Ascending aorta (tissue), 2 donors: ENCODE data around the gene GUCY1A2. TPM values are rescaled to one million over a fixed set of nuclear protein-coding genes. Genes with fewer than 3 reads are reported as not detected.

Experiments used
- DNase-seq, 2 donors: peaks; one replicate each; pipeline ENCODE4 v3.0.0-alpha.2; 2019; ENCODE audit warnings: low spot score in 2 of 2
- H3K27ac ChIP-seq, 2 donors: fragments of 200-600 bp; sonication (generic); one replicate each; pipeline ENCODE4 v1.5.1; 2016 to 2017; ENCODE audit warnings: mild to moderate bottlenecking in 1 of 2
- H3K27me3 ChIP-seq: fragments of 200-600 bp; sonication (generic); one replicate; pipeline ENCODE4 v1.5.1; 2017
- H3K36me3 ChIP-seq, 2 donors: fragments of 200-600 bp; sonication (generic); one replicate each; pipeline ENCODE4 v1.5.1; 2016
- H3K4me1 ChIP-seq, 2 donors: fragments of 200-600 bp; sonication (generic); one replicate each; pipeline ENCODE4 v1.5.1; 2016 to 2017; ENCODE audit warnings: mild to moderate bottlenecking in 1 of 2
- H3K4me3 ChIP-seq, 2 donors: fragments of 200-600 bp; sonication (generic); one replicate each; pipeline ENCODE4 v1.5.1; 2016 to 2017; ENCODE audit warnings: mild to moderate bottlenecking in 1 of 2
- H3K9me3 ChIP-seq, 2 donors: fragments of 200-600 bp; sonication (generic); one replicate each; pipeline ENCODE4 v1.5.1; 2016
- CTCF ChIP-seq, 3 experiments: fragments of 200-600 bp in 2 of 3; fragments of 450-650 bp in 1 of 3; sonication (generic) in 2 of 3; IDR thresholded peaks; one replicate each; pipeline ENCODE4 v1.5.1; 2016 to 2019; ENCODE audit warnings: antibody characterized with exemption in 3 of 3, mild to moderate bottlenecking in 1 of 3, moderate library complexity in 1 of 3
- intact Hi-C: fragments of 100-400 bp; cut with DNase I; formaldehyde crosslinking; loops from one replicate; pipeline ENCODE4 v1.15.1; 2023
- total RNA-seq: library from RNA; depleted of rRNA; stranded (reverse); fragments of >200 nt; gene quantifications from one replicate; pipeline ENCODE4 v1.1.0, GENCODE V29; 2016

Gene GUCY1A2
- total RNA-seq, 1 donor from 2014 or later: 5.6 TPM

- H3K4me1 ChIP-seq: no peaks in the 10 kb centered on the region
- H3K4me3 ChIP-seq: no peak overlapping the region
- no peaks in the 10 kb centered on the region for H3K36me3 ChIP-seq
- H3K27ac ChIP-seq: no peak overlapping the region
- DNase-seq: no peak
- no peak for TF ChIP-seq CTCF (IDR thresholded peaks at IDR 0.05)
- intact Hi-C loops: no loop called here
- H3K27me3 ChIP-seq: no peaks in the 10 kb centered on the region
- H3K9me3 ChIP-seq: peaks cover 0 to 4% of the 10 kb centered on the region in 2 donors
These were observed 375.9 kb downstream of the GUCY1A2 start for GRCh38 chr11:106642331-106642730.

- H3K4me3 ChIP-seq: no peak overlapping the region
- H3K4me1 ChIP-seq: no peaks in the 10 kb centered on the region
- no peak for TF ChIP-seq CTCF (IDR thresholded peaks at IDR 0.05)
- H3K27ac ChIP-seq: no peak overlapping the region
- H3K9me3 ChIP-seq: no peaks in the 10 kb centered on the region
- no peak for DNase-seq
- intact Hi-C loops: no loop called here
- H3K27me3 ChIP-seq: no peaks in the 10 kb centered on the region
- no peaks in the 10 kb centered on the region for H3K36me3 ChIP-seq
These were observed 386.0 kb downstream of the GUCY1A2 start for GRCh38 chr11:106632283-106632682.

GRCh38 chr11:106627694-106628093 lies 390.6 kb downstream of the GUCY1A2 start:
- intact Hi-C loops: no loop called here

GRCh38 chr11:106625566-106625965 lies 392.7 kb downstream of the GUCY1A2 start:
- no peak for DNase-seq
- H3K27me3 ChIP-seq: no peaks in the 10 kb centered on the region
- intact Hi-C loops: no loop called here
- no peak for TF ChIP-seq CTCF (IDR thresholded peaks at IDR 0.05)
- H3K4me1 ChIP-seq: no peaks in the 10 kb centered on the region
- H3K27ac ChIP-seq: no peak overlapping the region
- H3K4me3 ChIP-seq: no peak overlapping the region
- no peaks in the 10 kb centered on the region for H3K36me3 ChIP-seq
- H3K9me3 ChIP-seq: no peaks in the 10 kb centered on the region

More at GRCh38 chr11:106627694-106628093, 390.6 kb downstream of the GUCY1A2 start:
- no peaks in the 10 kb centered on the region for H3K9me3 ChIP-seq
- H3K27me3 ChIP-seq: no peaks in the 10 kb centered on the region
- TF ChIP-seq CTCF (IDR thresholded peaks at IDR 0.05): no peak
- no peaks in the 10 kb centered on the region for H3K4me1 ChIP-seq
- H3K4me3 ChIP-seq: no peak overlapping the region
- no peak overlapping the region for H3K27ac ChIP-seq
- DNase-seq: no peak
- H3K36me3 ChIP-seq: no peaks in the 10 kb centered on the region

- Histone ChIP-seq H3K36me3 (no peaks in the 10 kb centered on the region), H3K27ac (no peak overlapping the region), H3K4me3 (no peak overlapping the region), H3K4me1 (no peaks in the 10 kb centered on the region), H3K27me3 (no peaks in the 10 kb centered on the region), H3K9me3 (no peaks in the 10 kb centered on the region)
- DNase-seq: no peak
- intact Hi-C loops: no loop called here
- no peak for TF ChIP-seq CTCF (IDR thresholded peaks at IDR 0.05)
These were observed 393.9 kb downstream of the GUCY1A2 start for GRCh38 chr11:106624377-106624776.
